Stomach smooth muscle (tissue), 2 donors: ENCODE measurements around the gene SMARCD3.

ENCODE experiments used
- H3K27ac ChIP-seq: one replicate; pipeline ENCODE4 v1.7.0; 2013; ENCODE audit warnings: mild to moderate bottlenecking, low read length, inconsistent platforms
- H3K27me3 ChIP-seq, 2 donors: one replicate each; pipeline ENCODE4 v1.7.0; 2013; ENCODE audit warnings: low read length in 2 of 2; ENCODE audit not compliant: insufficient read depth in 2 of 2, control insufficient read depth in 1 of 2
- H3K36me3 ChIP-seq, 2 donors: one replicate each; pipeline ENCODE4 v1.7.0; 2013; ENCODE audit warnings: low read length in 2 of 2; ENCODE audit not compliant: control insufficient read depth in 2 of 2, insufficient read depth in 2 of 2
- H3K4me1 ChIP-seq: one replicate; pipeline ENCODE4 v1.7.0; 2013; ENCODE audit warnings: low read length; ENCODE audit not compliant: control insufficient read depth, insufficient read depth
- H3K4me3 ChIP-seq, 2 donors: one replicate each; pipeline ENCODE4 v1.7.0; 2013; ENCODE audit warnings: low read length in 2 of 2
- H3K9ac ChIP-seq, 2 donors: one replicate each; pipeline ENCODE4 v1.7.0; 2013; ENCODE audit warnings: low read length in 2 of 2, mild to moderate bottlenecking in 1 of 2
- H3K9me3 ChIP-seq, 2 donors: one replicate each; pipeline ENCODE4 v1.7.0; 2013; ENCODE audit warnings: low read length in 2 of 2; ENCODE audit not compliant: control insufficient read depth in 2 of 2
- donor health status: healthy.
- donor health status: Pancreatic carcinoma.

The SMARCD3 gene

DNA sequence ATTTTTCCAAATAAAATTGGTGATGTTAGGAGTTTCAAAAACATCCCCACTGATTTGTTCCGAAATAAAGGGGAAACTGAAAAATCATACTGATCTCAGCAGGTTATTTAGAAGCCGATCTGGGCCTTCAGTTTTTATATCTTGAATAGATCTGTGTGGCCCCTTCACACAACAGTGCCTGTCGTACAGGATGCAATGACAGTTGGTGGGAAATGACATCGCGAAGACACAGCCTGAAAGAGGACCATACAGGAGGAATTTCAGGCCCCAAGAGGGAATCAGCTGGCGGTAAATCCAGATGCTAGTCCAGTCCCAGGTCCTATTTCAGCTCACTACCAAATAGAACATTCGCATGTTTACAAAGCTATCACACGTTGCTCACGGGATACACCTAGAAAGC is 41.2 kb downstream of the SMARCD3 start:
- H3K27ac ChIP-seq = no peak overlapping the region
- H3K9ac ChIP-seq = no peak overlapping the region
- H3K9me3 ChIP-seq = no peaks in the 10 kb centered on the region
- H3K27me3 ChIP-seq = peaks cover 9 to 12% of the 10 kb centered on the region in 2 donors
- no peaks in the 10 kb centered on the region for H3K36me3 ChIP-seq
- no peaks in the 10 kb centered on the region for H3K4me1 ChIP-seq
- H3K4me3 ChIP-seq = no peak overlapping the region

DNA sequence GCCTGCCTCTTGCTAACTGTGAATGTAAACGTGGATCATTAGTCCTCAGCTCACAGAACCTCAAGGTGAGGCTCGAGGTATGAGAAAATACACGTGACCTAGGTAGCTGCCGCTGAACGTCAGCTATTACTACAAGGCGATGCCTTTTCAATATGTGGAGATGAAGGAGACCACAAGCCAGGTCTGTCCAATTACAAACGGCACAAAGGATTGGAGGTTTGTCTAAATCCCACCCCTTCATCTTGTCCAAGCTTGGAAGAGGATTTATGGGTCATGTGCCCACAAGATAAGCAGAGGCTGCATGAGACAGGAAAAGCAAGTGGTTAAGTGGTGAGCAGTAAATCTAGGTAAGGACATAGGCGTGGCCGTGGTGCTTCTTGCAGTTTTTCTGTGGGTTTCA is 41.6 kb downstream of the SMARCD3 start:
- Histone ChIP-seq H3K27me3 (peaks cover 9 to 13% of the 10 kb centered on the region in 2 donors), H3K27ac (no peak overlapping the region)

DNA sequence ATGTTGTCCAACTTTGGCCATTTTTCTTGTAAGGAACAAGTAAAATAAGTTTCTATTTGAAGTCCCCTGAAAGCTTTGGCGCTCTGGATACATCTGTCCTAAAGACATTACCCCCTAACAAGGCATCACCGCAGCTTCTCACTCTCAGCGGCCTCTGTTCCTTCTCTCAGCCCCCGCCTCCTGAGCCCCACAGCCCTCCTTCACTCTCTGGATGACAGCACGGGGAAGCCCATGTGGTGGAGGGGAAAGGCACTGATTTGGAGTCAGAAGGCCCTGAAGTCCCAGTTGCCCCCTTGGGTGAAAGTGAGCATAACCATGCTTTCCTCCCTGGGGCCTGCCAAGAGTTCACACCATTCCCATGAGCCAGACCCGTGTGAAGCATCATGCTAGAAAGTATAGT is 42.8 kb downstream of the SMARCD3 start:
- Histone ChIP-seq H3K4me3 (no peak overlapping the region), H3K4me1 (no peaks in the 10 kb centered on the region), H3K36me3 (no peaks in the 10 kb centered on the region), H3K9ac (no peak overlapping the region), H3K27me3 (peaks cover 9 to 14% of the 10 kb centered on the region in 2 donors), H3K9me3 (no peaks in the 10 kb centered on the region), H3K27ac (no peak overlapping the region)

More for the DNA sequence above, 41.6 kb downstream of the SMARCD3 start:
- no peak overlapping the region for H3K9ac ChIP-seq
- no peaks in the 10 kb centered on the region for H3K4me1 ChIP-seq
- H3K36me3 ChIP-seq = no peaks in the 10 kb centered on the region
- no peaks in the 10 kb centered on the region for H3K9me3 ChIP-seq
- no peak overlapping the region for H3K4me3 ChIP-seq

DNA sequence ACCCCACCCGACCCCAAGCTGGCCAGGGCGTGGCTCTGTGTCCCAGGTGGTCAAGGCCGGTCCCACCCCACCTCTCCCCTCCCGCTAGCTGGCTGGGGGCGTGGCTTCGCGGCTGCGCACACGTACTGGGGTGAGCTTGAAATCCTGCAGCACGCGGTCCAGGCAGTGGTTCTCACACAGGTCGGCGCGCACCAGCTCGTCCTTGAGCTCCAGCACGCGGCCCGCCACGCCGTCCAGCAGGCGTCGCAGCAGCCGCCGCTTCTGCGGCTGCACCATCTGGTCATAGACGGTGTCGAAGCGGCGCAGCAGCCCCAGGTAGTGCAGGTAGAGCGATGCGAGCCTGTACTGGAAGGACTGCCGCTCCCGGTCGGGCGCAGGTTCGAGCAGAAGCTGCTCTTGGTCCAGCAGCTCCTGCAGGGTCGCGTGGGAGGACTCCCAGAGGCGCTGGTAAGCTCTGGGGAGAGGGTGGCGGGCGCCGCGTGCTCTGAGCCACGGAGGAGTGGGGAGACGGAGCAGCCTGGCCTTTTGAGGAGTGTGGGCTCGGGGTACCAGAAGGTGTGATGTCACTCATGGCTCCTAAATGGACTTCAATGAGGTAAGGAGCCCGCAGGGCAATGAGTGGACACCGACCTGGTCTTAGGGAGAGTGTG is 44.0 kb downstream of the SMARCD3 start:
- peaks cover 4% of the 10 kb centered on the region for H3K4me1 ChIP-seq
- no peak overlapping the region for H3K27ac ChIP-seq
- no peak overlapping the region for H3K4me3 ChIP-seq
- no peaks in the 10 kb centered on the region for H3K9me3 ChIP-seq
- H3K36me3 ChIP-seq = no peaks in the 10 kb centered on the region
- H3K9ac ChIP-seq = no peak overlapping the region
- H3K27me3 ChIP-seq = peaks cover 9 to 14% of the 10 kb centered on the region in 2 donors

DNA sequence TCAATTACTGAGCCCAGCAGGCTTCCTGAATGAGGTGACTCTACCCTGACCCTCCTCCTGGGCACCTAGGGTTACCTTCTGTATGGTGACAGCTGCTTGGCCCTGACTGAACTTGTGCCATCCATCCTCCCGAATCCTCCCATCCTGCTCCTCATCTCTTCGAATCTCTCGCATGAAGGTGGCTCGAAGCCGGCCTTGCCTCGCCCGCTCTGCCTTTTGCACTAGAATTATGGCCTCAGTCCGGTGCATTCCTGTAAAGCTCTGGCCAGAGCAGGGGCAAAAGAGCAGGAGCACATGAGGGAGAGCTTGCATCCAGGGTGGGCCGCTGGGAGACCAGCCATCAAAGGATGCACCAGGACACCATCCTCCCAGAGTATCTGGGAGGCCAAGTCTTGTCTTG is 45.7 kb downstream of the SMARCD3 start:
- peaks cover 9 to 14% of the 10 kb centered on the region in 2 donors for H3K27me3 ChIP-seq

DNA sequence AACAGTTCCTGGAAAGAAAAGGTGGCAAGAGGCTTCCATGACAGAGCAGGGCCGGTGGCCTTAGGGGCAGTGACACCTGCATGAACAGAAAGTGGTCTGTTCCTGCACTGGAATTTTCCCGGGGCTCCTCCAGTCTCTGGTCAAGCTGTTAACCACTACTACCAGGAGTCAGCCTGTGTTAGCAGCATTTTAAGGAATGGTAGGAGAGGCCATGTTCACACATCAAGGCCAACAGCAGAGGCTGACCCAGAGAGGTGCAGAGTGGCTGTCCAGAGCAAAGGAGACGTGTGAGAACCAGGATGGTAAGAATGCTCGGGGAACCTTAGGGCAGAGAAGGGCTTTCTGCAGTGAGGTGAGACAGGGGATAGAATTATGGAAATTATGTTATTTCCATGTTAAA is 46.7 kb downstream of the SMARCD3 start:
- Histone ChIP-seq H3K9me3 (no peaks in the 10 kb centered on the region), H3K9ac (no peak overlapping the region), H3K36me3 (no peaks in the 10 kb centered on the region), H3K4me3 (no peak overlapping the region), H3K4me1 (peaks cover 6% of the 10 kb centered on the region), H3K27ac (no peak overlapping the region), H3K27me3 (peaks cover 9 to 15% of the 10 kb centered on the region in 2 donors)

More for the DNA sequence above, 45.7 kb downstream of the SMARCD3 start:
- H3K9me3 ChIP-seq = no peaks in the 10 kb centered on the region
- H3K4me1 ChIP-seq = peaks cover 6% of the 10 kb centered on the region
- no peak overlapping the region for H3K27ac ChIP-seq
- no peak overlapping the region for H3K4me3 ChIP-seq
- no peaks in the 10 kb centered on the region for H3K36me3 ChIP-seq
- H3K9ac ChIP-seq = no peak overlapping the region

DNA sequence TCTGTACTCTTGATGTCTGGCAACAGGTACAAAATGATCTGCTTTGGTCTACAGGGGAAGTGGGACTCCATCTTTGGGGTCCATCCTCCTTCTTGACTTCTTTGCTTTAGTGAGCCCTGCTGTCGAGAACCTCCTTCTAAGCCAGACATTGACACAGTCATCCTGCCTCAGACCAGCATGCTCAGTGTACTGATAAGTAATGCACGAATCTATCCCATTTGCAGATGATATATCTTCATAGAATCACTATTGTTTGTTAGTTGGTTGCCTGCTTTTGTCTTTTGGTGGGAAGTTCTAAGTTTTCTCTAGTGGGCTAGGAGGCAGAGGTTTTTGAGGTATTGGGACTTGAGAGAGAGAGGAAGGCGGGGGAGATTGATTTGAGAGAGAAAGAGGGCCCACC is 47.1 kb downstream of the SMARCD3 start:
- no peaks in the 10 kb centered on the region for H3K9me3 ChIP-seq
- peaks cover 6% of the 10 kb centered on the region for H3K4me1 ChIP-seq
- H3K36me3 ChIP-seq = no peaks in the 10 kb centered on the region
- H3K27me3 ChIP-seq = peaks cover 9 to 17% of the 10 kb centered on the region in 2 donors
- no peak overlapping the region for H3K27ac ChIP-seq
- H3K4me3 ChIP-seq = no peak overlapping the region
- no peak overlapping the region for H3K9ac ChIP-seq

DNA sequence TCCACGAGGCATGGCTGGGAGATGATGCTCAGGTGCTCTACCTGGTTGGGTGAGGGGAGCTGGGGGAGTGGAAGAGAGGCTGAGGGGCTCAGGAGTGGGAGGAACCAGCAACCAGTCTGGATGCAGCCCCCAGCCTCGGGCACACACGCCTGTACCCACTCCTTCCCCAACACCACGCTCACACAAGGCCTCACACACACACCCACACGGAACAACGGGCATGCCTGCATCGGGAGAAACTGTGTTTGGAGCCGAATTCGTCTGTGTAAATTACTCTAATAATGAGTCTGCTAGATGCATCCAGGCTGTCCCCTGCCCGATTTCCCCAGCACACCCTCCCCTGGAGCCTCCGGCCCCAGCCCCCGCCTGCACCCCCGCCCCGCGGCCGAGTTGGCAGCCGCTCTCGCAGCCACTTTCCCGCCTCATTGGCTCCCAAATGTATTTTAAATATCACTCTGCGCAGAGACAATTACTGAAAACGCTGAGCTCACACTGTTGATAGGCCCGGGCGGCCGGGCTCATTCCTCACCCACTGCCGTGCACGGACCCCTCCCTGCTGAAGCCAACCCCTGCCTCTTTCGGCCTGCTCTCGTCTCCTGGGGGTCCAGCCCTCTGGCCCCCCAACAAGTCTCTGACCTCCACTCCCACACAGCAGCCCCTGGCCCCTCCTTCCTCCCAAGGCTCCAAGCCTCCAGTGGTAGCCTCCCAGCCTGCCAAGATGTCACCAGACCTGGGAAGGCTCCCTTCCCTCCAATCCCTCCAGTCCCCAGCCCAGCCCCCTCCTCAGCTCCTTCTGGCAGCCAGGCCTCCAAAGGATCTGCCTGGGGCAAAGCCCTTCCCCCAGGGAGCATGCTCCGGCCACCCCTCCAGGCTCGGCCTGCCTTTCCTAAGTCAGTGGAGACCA is 49.3 kb downstream of the SMARCD3 start:
- H3K36me3 ChIP-seq = no peaks in the 10 kb centered on the region
- peaks cover 6% of the 10 kb centered on the region for H3K4me1 ChIP-seq
- no peak overlapping the region for H3K9ac ChIP-seq
- no peaks in the 10 kb centered on the region for H3K9me3 ChIP-seq
- H3K27ac ChIP-seq = no peak overlapping the region
- no peak overlapping the region for H3K4me3 ChIP-seq
- peaks cover 4 to 20% of the 10 kb centered on the region in 2 donors for H3K27me3 ChIP-seq

DNA sequence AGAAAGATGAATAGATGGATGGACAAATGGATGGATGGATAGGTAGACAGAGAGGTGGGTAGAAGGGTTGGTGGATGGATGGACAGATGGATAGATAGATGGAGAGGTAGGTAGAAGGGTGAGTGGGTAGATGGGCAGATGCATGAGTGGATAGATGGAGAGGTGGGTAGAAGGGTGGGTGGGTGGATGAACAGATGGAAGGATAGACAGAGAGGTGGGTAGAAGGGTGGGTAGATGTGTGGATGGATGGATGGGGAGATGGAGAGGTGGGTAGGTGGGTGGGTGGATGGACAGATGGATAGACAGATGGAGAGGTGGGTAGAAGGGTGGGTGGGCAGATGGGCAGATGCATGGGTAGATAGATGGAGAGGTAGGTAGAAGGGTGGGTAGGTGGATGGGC is 50.6 kb downstream of the SMARCD3 start:
- H3K9ac ChIP-seq = no peak overlapping the region
- H3K36me3 ChIP-seq = no peaks in the 10 kb centered on the region
- H3K9me3 ChIP-seq = no peaks in the 10 kb centered on the region
- no peak overlapping the region for H3K27ac ChIP-seq
- H3K4me3 ChIP-seq = no peak overlapping the region
- peaks cover 0 to 15% of the 10 kb centered on the region in 2 donors for H3K27me3 ChIP-seq
- H3K4me1 ChIP-seq = peaks cover 6% of the 10 kb centered on the region

DNA sequence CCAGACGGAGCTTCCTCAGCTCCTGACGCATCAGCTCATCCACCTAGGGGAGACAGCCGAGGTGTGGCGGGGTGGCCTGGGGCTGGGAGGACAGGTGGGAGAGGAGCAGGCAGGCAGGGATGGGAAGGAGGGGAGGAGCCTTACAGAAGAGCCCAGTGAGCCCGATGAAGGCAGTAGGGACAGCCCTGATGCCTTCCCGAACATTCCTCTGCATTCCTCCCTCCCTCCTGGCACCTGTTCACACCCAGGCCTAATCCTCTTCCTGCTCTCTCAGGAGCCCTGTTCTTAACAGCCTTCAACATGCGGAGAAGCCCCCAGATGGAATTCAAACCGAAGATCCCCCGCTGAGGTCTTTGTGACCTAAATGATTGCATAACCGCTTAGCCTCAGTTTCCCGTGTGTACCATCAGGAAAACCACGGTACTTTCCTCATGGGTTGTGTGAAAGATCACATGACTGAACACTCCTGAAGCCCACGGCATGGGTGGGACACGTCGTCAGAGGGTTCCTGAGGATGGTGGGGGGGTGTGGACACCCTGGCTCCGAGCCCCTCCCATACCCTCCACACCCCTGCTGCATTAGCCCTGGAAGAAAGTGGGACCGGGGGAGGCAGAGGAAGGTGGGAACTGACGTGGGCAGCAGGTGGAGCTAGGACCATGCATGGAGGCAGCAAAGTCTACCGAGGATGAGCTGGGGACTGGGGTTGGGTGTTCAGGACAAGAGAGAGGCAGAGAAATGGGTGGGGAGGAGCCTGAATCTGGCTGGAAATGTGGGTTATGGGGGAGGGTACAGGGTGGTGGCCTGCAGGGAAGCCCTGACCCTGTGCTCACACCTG is 52.7 kb downstream of the SMARCD3 start:
- Histone ChIP-seq H3K4me3 (no peak overlapping the region), H3K36me3 (no peaks in the 10 kb centered on the region), H3K9ac (no peak overlapping the region), H3K9me3 (no peaks in the 10 kb centered on the region), H3K27me3 (peaks cover 0 to 15% of the 10 kb centered on the region in 2 donors), H3K27ac (no peak overlapping the region), H3K4me1 (peaks cover 6% of the 10 kb centered on the region)
